ENCODE data around the gene COL28A1.

COL28A1 gene

GRCh38 chr7:7426676-7427075, 109.0 kb downstream of the COL28A1 start:
- TF ChIP-seq, protein P1, sequence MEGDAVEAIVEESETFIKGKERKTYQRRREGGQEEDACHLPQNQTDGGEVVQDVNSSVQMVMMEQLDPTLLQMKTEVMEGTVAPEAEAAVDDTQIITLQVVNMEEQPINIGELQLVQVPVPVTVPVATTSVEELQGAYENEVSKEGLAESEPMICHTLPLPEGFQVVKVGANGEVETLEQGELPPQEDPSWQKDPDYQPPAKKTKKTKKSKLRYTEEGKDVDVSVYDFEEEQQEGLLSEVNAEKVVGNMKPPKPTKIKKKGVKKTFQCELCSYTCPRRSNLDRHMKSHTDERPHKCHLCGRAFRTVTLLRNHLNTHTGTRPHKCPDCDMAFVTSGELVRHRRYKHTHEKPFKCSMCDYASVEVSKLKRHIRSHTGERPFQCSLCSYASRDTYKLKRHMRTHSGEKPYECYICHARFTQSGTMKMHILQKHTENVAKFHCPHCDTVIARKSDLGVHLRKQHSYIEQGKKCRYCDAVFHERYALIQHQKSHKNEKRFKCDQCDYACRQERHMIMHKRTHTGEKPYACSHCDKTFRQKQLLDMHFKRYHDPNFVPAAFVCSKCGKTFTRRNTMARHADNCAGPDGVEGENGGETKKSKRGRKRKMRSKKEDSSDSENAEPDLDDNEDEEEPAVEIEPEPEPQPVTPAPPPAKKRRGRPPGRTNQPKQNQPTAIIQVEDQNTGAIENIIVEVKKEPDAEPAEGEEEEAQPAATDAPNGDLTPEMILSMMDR (IDR thresholded peaks at IDR 0.05; ENCODE audit: low read depth, low read length, missing control alignments), result no peak

DNA sequence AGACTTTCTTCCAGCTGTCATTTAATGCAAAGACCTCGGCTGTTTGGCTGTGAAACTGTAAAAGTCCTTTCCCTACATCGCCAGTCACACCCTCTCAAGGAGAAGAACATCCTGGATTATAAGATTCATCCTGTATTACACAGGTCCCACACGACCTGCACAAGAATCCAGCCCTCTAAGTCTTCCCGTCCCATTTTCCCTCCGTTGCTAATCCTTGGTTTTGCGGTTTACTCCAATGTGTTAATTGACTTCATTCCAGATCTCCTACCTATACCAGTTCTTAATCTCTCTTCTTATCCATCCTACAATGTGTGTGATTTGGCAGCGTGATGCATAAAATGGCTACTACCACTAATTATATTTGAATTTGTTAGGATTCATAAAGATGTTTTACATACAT, 110.4 kb downstream of the COL28A1 start:
- TF ChIP-seq, protein P1 (IDR thresholded peaks at IDR 0.05; ENCODE audit: low read depth, low read length, missing control alignments), result no peak
- in situ Hi-C loops (cut with HindIII; ENCODE audit: low sequenced_read_pairs), result loop anchor here (10.0 kb wide), 1 partner anchor 109 kb away; the partner anchor contains the start of gene COL28A1
- DNase-seq (ENCODE audit: low read depth), result no peak
- H3K4me3 ChIP-seq (ENCODE audit: low read depth, low read length), result no peak overlapping the region

More at GRCh38 chr7:7426676-7427075, 109.0 kb downstream of the COL28A1 start:
- no peak for DNase-seq (ENCODE audit: low read depth)
- in situ Hi-C loops (cut with HindIII; ENCODE audit: low sequenced_read_pairs), result loop anchor here (10.0 kb wide), 1 partner anchor 108 kb away; the partner anchor contains the start of gene COL28A1
- no peak overlapping the region for H3K4me3 ChIP-seq (ENCODE audit: low read depth, low read length)

GRCh38 chr7:7424151-7424873, 111.4 kb downstream of the COL28A1 start:
- in situ Hi-C loops (cut with HindIII; ENCODE audit: low sequenced_read_pairs), result loop anchor here (10.0 kb wide), 1 partner anchor 110 kb away; the partner anchor contains the start of gene COL28A1
- TF ChIP-seq, protein P1 (IDR thresholded peaks at IDR 0.05; ENCODE audit: low read depth, low read length, missing control alignments), result peak; percentile 87
- no peak for DNase-seq (ENCODE audit: low read depth)
- H3K4me3 ChIP-seq (ENCODE audit: low read depth, low read length), result peak overlapping the region; percentile 42

- in situ Hi-C loops (cut with HindIII; ENCODE audit: low sequenced_read_pairs), result loop anchor here (10.0 kb wide), 1 partner anchor 112 kb away; the partner anchor contains the start of gene COL28A1
- TF ChIP-seq, protein P1 (IDR thresholded peaks at IDR 0.05; ENCODE audit: low read depth, low read length, missing control alignments), result no peak
Observed at GRCh38 chr7:7422641-7423040, 113.0 kb downstream of the COL28A1 start.

GRCh38 chr7:7421826-7422225, 113.8 kb downstream of the COL28A1 start:
- TF ChIP-seq, protein P1 (IDR thresholded peaks at IDR 0.05; ENCODE audit: low read depth, low read length, missing control alignments), result no peak
- H3K4me3 ChIP-seq (ENCODE audit: low read depth, low read length), result no peak overlapping the region
- no peak for DNase-seq (ENCODE audit: low read depth)
- in situ Hi-C loops (cut with HindIII; ENCODE audit: low sequenced_read_pairs), result loop anchor here (10.0 kb wide), 1 partner anchor 113 kb away; the partner anchor contains the start of gene COL28A1

More at GRCh38 chr7:7422641-7423040, 113.0 kb downstream of the COL28A1 start:
- DNase-seq (ENCODE audit: low read depth), result no peak
- H3K4me3 ChIP-seq (ENCODE audit: low read depth, low read length), result no peak overlapping the region

GRCh38 chr7:7418997-7419396, 116.7 kb downstream of the COL28A1 start:
- TF ChIP-seq, protein P1 (IDR thresholded peaks at IDR 0.05; ENCODE audit: low read depth, low read length, missing control alignments), result no peak
- in situ Hi-C loops (cut with HindIII; ENCODE audit: low sequenced_read_pairs), result no loop called here
- no peak overlapping the region for H3K4me3 ChIP-seq (ENCODE audit: low read depth, low read length)
- DNase-seq (ENCODE audit: low read depth), result no peak

All from astrocyte of the cerebellum (primary cell).